Measurements from ENCODE around the gene ITIH5.

ITIH5 gene

DNA sequence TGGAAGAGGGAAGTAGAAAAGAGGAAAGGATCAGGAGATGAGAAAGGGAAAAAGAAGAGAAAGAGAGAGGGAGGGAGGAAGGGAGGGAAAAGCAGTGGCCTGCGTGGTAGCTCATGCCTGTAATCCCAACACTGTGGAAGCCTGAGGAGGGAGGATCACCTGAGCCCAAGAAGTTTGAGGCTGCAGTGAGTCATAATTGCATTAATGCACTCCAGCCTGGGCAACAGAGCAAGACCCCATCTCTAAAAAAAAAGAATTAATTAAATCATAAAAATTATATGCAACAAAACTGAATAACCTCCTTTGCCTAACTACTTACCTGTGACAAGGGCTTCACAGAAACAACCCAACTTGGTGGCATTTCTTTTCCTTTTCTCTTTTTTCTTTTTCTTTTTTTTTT, 148.1 kb downstream of the ITIH5 start:
- no peak overlapping the region for H3K4me3 ChIP-seq (ENCODE audit: low read depth, low read length)
- TF ChIP-seq, protein P1, sequence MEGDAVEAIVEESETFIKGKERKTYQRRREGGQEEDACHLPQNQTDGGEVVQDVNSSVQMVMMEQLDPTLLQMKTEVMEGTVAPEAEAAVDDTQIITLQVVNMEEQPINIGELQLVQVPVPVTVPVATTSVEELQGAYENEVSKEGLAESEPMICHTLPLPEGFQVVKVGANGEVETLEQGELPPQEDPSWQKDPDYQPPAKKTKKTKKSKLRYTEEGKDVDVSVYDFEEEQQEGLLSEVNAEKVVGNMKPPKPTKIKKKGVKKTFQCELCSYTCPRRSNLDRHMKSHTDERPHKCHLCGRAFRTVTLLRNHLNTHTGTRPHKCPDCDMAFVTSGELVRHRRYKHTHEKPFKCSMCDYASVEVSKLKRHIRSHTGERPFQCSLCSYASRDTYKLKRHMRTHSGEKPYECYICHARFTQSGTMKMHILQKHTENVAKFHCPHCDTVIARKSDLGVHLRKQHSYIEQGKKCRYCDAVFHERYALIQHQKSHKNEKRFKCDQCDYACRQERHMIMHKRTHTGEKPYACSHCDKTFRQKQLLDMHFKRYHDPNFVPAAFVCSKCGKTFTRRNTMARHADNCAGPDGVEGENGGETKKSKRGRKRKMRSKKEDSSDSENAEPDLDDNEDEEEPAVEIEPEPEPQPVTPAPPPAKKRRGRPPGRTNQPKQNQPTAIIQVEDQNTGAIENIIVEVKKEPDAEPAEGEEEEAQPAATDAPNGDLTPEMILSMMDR (IDR thresholded peaks at IDR 0.05; ENCODE audit: low read depth, low read length) = no peak

DNA sequence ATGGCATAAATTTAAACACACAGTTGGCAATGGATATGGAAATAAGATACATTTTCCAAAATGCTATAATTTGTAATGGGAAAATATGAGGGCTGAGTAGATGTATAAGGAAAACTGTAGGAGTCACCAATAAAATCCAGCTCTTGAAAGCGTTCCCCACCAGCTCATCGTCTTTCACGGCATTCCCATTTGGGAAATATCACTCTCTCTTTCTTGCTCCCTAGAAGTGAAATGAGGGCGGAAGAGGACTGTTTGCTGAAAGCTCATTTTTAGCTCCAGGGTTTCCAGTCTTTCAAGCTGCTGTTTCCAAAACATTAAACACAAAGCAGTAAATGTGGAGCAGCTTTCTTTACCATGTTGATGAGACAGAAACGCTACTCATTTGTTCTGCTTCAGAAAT, 151.3 kb downstream of the ITIH5 start:
- TF ChIP-seq, protein P1 (IDR thresholded peaks at IDR 0.05; ENCODE audit: low read depth, low read length) = no peak
- no peak overlapping the region for H3K4me3 ChIP-seq (ENCODE audit: low read depth, low read length)

DNA sequence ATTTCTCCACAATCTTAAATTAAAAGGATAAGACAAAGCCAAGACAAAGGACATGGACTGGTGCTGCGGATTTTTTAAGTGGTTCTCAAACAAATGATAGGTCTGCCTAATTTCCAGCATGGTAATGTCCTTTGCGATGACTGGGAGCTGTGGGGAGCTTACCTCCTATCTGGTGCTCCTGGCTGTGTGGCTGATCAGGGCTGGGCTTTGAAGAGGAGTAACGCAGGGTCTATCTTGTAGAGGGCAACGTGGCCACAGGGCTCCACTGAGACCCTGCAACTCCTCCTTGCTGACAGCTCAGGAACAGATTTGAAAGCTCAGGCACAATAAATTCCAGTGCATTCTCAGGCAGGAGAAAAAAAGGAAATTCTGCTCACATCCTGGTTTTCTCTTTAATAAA, 152.8 kb downstream of the ITIH5 start:
- no peak overlapping the region for H3K4me3 ChIP-seq (ENCODE audit: low read depth, low read length)
- TF ChIP-seq, protein P1 (IDR thresholded peaks at IDR 0.05; ENCODE audit: low read depth, low read length) = no peak

DNA sequence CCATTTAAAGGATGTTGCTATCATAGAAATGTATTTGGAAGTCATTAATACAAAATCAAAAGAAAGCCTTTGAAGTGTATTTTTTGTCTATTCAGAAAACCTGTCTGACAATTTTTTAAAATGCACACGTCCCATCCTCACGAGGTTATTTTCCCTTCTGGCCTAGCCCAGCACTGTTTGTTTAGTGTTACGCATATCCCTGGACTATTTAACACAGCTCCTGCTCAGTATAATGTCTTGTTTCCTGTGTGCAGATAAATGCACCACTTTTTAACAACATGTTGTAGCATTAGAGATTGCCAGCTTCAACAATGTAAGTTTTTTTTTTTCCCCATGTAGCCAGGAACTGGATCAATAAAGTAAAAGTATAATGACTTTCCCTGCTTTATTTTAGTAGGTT, 153.3 kb downstream of the ITIH5 start:
- H3K4me3 ChIP-seq (ENCODE audit: low read depth, low read length) = no peak overlapping the region

DNA sequence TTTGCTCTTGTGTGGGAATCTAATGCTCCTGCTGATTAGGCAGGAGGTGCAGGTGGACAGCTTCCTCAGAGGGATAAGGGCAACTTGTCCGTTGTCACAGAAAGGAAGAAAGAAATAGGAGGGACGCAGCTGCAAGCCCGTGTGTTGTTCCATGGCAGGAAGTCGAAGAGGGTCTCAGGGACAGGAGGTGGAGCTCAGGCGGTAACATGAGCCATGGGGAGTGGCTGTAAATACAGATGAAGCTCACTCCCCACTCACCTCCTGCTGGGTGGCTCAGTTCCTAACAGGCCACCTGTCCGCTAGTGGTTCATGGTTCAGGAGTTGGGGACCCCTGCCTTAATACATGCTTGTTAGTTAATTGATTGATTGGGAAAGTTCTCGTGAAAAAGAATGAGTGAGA, 154.3 kb downstream of the ITIH5 start:
- TF ChIP-seq, protein P1 (IDR thresholded peaks at IDR 0.05; ENCODE audit: low read depth, low read length) = no peak
- no peak overlapping the region for H3K4me3 ChIP-seq (ENCODE audit: low read depth, low read length)

More for the DNA sequence above, 153.3 kb downstream of the ITIH5 start:
- TF ChIP-seq, protein P1 (IDR thresholded peaks at IDR 0.05; ENCODE audit: low read depth, low read length) = no peak

DNA sequence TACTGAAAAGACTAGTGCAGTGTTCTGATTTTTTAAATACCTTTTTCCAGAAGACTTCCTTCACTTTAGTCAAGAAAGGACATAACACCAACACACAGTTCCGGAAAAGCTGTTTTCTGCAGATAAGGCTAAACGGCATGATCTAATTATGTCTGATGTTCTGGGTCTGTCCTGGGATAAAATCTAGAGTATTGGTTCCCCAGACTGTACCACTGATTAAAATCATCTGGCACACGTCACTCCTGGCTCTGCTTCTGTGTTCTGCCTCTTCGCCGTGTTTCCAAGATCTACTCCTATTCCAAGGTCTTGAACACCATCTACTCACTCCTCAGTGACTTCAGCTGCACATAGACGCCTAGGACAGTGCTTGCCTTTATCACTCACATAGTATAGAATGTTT, 155.2 kb downstream of the ITIH5 start:
- TF ChIP-seq, protein P1 (IDR thresholded peaks at IDR 0.05; ENCODE audit: low read depth, low read length) = no peak
- H3K4me3 ChIP-seq (ENCODE audit: low read depth, low read length) = no peak overlapping the region

Data from WI38 (cell line).